ENCODE measurements around the gene SPRED1. TPM values are rescaled to one million over a fixed set of nuclear protein-coding genes. Genes with fewer than 3 reads are reported as not detected.
A peak's percentile ranks its signal among the peaks of the same experiment; 100 is the strongest.

Gene SPRED1
- total RNA-seq, 4 donors from 2014 or later, result 22.0 to 74.8 (median 35.9) TPM

DNA sequence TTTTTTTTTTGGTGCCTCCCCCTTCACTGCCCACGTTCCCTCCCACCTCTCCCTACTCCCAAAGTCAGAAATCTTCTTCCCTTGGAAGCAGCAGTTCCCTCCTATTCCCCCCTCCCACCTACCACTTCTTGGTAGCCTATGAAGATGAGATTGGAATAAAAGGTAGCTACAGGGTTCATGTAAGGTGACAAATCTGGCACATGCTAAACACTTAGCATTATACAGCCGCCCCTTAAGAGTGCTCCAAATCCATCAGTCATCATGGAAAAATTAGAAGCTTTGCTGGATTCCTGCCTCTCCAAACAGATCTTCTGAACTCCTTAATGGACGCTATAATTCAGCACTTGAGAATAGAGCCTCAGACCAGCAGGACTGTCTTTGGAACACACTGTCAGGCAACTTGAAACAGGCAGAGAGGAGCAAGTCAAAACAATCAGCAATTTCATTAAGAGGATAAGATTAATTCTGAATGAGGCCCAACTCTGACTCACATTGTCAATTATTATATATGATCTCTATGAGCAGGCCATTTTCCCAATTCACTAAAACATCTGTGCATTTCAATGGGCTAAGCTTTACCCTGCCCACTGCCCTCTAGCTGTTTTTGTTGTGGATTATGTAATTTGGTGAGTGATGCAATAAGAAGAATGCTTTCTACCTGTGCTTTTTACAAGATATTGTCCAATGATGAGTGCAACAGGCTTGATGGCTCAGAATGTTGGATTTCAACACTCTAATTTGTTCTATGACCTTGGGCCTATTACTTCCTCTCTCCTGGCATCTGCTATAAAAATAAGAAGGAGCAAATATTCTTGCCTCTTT is 34.6 kb upstream of the SPRED1 start:
- peak; percentile 65 for ATAC-seq (ENCODE audit: low FRiP score)

DNA sequence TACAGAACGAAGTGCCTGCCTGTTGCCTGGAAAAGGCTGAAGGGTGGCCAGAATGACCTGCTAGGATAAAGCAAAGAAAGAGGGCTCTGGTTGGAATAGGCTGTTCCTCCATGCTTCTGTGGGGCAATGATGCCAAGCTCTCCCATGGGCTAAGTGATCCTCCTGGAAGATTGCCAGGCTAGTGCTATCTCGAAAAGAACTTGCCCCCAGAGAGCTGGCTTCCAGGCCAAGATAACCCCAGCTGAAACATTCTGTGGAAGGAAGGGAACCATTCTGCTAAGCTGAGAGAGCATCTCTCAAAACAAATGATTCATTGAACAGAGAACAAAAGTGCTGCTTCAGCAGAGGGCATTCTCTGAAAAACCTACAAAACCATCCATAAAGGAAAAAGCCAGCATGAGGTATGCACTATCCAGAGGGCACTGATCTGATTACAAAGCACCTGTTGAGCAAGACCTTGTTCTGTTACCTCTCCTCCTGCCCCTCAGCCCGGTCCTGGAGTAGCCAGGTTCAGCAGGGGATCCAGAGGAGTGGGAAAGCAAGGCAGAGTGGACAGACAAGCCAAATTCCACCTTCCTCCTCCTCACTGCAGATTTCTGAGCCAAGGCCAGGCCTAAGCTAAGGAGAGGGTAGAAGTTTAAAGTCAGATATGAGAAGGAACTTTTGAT is 31.9 kb upstream of the SPRED1 start:
- DNase-seq (ENCODE audit: low spot score) (no peak), ATAC-seq (ENCODE audit: low FRiP score) (no peak)
- TF ChIP-seq, protein P1, sequence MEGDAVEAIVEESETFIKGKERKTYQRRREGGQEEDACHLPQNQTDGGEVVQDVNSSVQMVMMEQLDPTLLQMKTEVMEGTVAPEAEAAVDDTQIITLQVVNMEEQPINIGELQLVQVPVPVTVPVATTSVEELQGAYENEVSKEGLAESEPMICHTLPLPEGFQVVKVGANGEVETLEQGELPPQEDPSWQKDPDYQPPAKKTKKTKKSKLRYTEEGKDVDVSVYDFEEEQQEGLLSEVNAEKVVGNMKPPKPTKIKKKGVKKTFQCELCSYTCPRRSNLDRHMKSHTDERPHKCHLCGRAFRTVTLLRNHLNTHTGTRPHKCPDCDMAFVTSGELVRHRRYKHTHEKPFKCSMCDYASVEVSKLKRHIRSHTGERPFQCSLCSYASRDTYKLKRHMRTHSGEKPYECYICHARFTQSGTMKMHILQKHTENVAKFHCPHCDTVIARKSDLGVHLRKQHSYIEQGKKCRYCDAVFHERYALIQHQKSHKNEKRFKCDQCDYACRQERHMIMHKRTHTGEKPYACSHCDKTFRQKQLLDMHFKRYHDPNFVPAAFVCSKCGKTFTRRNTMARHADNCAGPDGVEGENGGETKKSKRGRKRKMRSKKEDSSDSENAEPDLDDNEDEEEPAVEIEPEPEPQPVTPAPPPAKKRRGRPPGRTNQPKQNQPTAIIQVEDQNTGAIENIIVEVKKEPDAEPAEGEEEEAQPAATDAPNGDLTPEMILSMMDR (IDR thresholded peaks at IDR 0.05), result no peak

More for the DNA sequence above, 34.6 kb upstream of the SPRED1 start:
- no peak for DNase-seq (ENCODE audit: low spot score)
- TF ChIP-seq, protein P1 (IDR thresholded peaks at IDR 0.05), result no peak

DNA sequence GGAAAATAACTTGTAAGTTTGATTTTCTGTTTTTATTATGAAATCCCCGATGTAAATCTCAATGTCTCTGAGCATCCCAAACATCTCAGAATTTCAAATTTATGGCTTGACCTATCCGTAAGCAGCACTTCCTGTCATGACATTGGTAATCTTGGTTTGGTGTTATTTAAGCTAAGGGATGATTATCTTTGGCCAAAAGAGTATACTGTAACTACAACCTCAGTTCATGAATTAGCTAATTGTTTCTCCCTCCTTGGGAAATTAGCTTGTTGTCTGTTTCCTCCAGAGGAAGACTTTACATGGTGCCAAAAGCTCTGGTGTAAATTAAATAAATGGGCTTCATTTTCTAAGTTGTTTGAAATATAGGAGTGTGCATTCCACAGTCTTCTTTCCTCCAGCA is 28.1 kb upstream of the SPRED1 start:
- DNase-seq (ENCODE audit: low spot score) (no peak), ATAC-seq (ENCODE audit: low FRiP score) (no peak)
- TF ChIP-seq, protein P1 (IDR thresholded peaks at IDR 0.05), result no peak

DNA sequence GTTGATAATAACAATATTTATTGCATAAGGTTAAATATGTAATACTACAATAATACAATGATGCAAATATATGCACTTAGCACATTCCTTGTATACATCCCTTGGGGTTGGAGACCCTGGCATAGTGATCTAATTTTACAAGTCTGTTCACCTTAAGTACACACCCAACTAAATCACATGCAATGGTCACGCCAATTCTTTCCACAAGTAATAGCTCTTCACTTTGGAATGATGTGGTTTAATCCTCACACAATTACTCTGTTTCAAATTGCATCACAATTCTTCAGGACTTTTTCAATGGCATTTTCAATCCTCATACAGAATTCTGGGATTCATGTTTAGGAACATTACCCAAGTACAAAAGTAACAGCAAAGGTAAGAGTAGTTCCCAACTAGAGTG is 27.3 kb upstream of the SPRED1 start:
- ATAC-seq (ENCODE audit: low FRiP score) (no peak), DNase-seq (ENCODE audit: low spot score) (no peak)
- TF ChIP-seq, protein P1 (IDR thresholded peaks at IDR 0.05), result no peak

DNA sequence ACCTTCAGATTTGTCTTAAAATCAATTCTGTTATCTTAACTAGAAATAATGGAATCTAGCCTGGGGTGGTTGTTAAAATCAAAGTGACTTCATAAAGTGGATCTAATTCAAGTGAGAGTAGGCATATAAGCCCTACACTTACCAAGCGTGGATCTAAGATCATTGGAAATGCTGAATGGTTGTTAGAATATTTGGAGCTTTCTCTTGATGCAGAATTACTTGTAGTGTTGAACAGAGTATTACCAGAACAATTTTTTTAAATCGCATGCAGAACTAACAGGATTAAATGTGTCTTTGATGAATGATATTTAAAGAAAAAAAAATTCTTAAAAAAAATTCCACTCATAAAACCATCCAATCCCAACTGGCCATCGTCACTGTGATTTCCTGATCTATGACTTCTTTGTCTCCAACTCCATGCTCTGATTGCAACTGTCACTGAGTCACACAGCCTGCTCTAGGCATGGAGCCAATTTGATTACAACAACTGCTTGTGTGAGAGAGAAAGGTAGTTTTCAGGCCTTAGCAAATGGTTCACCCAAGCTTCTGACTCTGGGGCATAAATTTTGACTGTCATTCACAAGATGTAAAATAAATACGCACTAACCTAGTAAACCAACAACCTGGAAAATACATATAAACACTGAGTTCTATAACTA is 25.9 kb upstream of the SPRED1 start:
- TF ChIP-seq, protein P1 (IDR thresholded peaks at IDR 0.05), result no peak
- no peak for DNase-seq (ENCODE audit: low spot score)
- no peak for ATAC-seq (ENCODE audit: low FRiP score)

DNA sequence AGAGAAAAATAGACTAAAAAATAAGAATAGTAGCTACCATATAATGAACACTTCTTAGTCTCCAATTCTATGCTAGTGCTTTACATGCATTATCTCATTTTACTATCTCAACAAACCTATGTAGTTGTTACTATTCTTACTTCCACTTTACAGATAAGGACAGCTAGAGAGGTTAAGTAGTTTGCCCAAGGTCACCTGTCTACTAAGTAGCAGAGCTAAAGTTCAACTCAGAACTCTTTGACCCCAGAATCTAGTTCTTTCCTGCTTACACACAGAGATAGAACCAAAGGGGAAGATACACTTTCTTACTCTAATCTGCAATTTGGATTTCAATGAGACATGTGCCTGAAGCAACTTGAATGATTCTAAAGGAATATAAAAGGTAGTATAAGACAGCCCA is 24.7 kb upstream of the SPRED1 start:
- TF ChIP-seq, protein P1 (IDR thresholded peaks at IDR 0.05), result no peak
- no peak for DNase-seq (ENCODE audit: low spot score)

More for the DNA sequence above, 24.7 kb upstream of the SPRED1 start:
- no peak for ATAC-seq (ENCODE audit: low FRiP score)
